PFSK-1 (cell line): Measurements from ENCODE around the gene PHACTR3.

Source experiments
- FOXP2 ChIP-seq: optimal IDR thresholded peaks from 2 replicates; pipeline ENCODE3; 2011; ENCODE audit warnings: borderline replicate concordance, control low read depth, inconsistent platforms; ENCODE audit not compliant: insufficient read depth; ENCODE audit errors: extremely low read length, extremely low read depth
- POLR2AphosphoS5 ChIP-seq: IDR thresholded peaks from 2 replicates; pipeline ENCODE4 v1.6.1; 2012; ENCODE audit warnings: low read depth, mild to moderate bottlenecking, control low read depth, low read length, moderate library complexity
- REST ChIP-seq, 2 experiments: IDR thresholded peaks; 2 replicates each; pipeline versions ENCODE4 v1.6.1 to v1.8.0; 2011 to 2012; ENCODE audit warnings: low read depth in 2 of 2, low read length in 2 of 2, control low read depth in 1 of 2, inconsistent platforms in 1 of 2, mild to moderate bottlenecking in 1 of 2, moderate library complexity in 1 of 2; ENCODE audit not compliant: insufficient read depth in 1 of 2
- SIN3A ChIP-seq: IDR thresholded peaks from 2 replicates; pipeline ENCODE4 v1.6.1; 2012; ENCODE audit warnings: mild to moderate bottlenecking, low read length, moderate library complexity, borderline replicate concordance; ENCODE audit not compliant: insufficient read depth
- TAF1 ChIP-seq: IDR thresholded peaks from 2 replicates; pipeline ENCODE4 v1.6.1; 2012; ENCODE audit warnings: low read length, control low read depth, borderline replicate concordance; ENCODE audit not compliant: insufficient read depth

Gene PHACTR3

GRCh38 chr20:59802018-59802417, 197.7 kb downstream of the PHACTR3 start:
- TF ChIP-seq FOXP2 (no peak), TAF1 (no peak), SIN3A (no peak), POLR2AphosphoS5 (no peak), REST (IDR thresholded peaks at IDR 0.05; ENCODE audit: insufficient read depth in 1 of 2, low read depth in 2 of 2, low read length in 2 of 2) (no peak)

GRCh38 chr20:59802471-59803221, 198.3 kb downstream of the PHACTR3 start:
- TF ChIP-seq POLR2AphosphoS5 (no peak), FOXP2 (no peak), REST (IDR thresholded peaks at IDR 0.05; ENCODE audit: insufficient read depth in 1 of 2, low read depth in 2 of 2, low read length in 2 of 2) (no peak), TAF1 (no peak), SIN3A (no peak)

GRCh38 chr20:59804347-59804746, 200.0 kb downstream of the PHACTR3 start:
- TF ChIP-seq TAF1 (no peak), POLR2AphosphoS5 (no peak), FOXP2 (no peak), SIN3A (no peak), REST (IDR thresholded peaks at IDR 0.05; ENCODE audit: insufficient read depth in 1 of 2, low read depth in 2 of 2, low read length in 2 of 2) (no peak)

- TF ChIP-seq POLR2AphosphoS5 (no peak), FOXP2 (no peak), REST (IDR thresholded peaks at IDR 0.05; ENCODE audit: insufficient read depth in 1 of 2, low read depth in 2 of 2, low read length in 2 of 2) (no peak), TAF1 (no peak), SIN3A (no peak)
These were observed 200.7 kb downstream of the PHACTR3 start for GRCh38 chr20:59804871-59805665.
